ENCODE results near the gene FBXO27.
"Not testable (repeated sequence)": the region's sequence is repeated elsewhere in the genome, so short reads cannot be mapped to it uniquely, and the experiment has no call there.

FBXO27 gene

GRCh38 chr19:38987745-38988144 is 44.6 kb downstream of the FBXO27 start:
- DNase-seq (ENCODE audit: low read depth): not testable (repeated sequence)

DNA sequence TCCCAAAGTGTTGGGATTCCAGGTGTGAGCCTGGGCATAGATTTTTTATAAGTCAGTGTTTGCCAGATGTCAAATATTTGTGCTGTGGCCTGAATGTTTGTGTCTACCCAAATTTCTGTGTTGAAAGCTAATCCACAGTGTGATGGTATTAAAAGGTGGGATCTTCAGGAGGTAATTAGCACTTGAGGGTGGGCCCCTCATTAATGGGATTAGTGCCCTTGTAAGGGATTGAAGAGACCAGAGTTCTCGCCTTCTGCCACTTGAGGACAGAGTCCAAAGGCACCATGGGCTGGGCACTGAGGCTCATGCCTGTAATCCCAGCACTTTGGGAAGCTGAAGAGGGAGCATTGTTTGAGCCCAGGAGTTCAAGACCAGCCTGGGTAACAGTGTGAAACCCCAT is 47.1 kb downstream of the FBXO27 start:
- DNase-seq (ENCODE audit: low read depth): no peak

- no peak for DNase-seq (ENCODE audit: low read depth)
These were observed 51.6 kb downstream of the FBXO27 start for GRCh38 chr19:38980583-38981374.

DNA sequence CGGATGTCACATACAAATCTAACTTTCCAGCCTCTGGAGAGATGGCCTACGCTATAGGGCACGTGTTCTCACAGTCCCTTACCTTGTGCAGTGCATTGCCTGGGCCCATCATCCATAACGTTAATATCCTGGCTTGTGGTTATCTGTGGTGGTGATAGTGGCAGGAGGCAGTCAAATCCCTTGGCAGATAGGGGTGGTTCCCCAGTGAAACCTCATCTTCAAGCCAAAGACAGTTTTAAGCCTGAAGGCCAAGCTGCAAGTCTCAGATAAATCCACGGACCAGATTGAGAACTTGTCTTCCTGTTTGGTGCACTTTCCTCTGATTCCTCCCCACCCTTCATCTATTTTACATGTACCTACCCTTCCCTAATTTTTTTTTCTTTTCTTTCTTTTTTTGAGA is 52.5 kb downstream of the FBXO27 start:
- DNase-seq (ENCODE audit: low read depth): no peak

- DNase-seq (ENCODE audit: low read depth): no peak
These were observed 54.0 kb downstream of the FBXO27 start for GRCh38 chr19:38978326-38978689.

DNA sequence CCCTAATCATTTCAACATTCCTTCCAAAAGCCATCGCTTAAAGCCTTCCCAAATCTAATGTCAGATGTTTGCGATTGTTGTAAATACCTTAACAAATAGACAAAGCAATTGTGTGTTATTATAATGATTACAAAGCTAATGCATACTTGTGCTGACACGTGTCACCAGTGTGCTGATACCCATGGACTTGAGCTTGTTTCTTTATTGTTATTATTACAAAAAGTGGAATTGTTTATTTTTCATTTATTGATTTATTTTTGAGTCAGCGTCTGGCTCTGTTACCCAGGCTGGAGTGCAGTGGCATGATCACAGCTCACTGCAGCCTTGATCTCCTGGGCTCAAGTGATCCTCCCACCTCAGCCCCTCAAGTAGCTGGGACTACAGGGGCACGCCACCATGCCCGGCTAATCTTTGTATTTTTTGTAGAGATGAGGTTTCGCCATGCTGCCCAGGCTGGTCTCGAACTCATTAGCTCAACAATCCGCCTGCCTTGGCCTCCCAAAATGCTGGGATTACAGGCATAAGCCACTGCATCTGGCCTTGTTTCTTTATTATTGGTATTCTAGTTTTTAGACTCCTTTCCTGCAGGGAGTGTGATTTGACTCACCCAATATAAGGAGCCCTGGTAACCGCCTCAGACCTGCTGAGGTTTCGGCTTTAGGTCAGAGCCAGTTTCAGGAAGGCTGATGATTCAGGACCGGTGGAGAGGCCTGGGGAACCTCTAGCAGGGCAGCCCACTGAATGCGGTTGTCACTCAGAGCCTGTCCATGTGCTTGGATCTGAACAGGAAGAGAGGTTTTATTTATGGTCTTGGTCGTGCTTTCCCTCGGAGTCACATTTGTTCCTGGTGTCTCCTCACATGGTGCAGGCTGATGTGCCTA is 54.7 kb downstream of the FBXO27 start:
- no peak for DNase-seq (ENCODE audit: low read depth)

- no peak for DNase-seq (ENCODE audit: low read depth)
These were observed 56.5 kb downstream of the FBXO27 start for GRCh38 chr19:38975861-38976271.

- no peak for DNase-seq (ENCODE audit: low read depth)
These were observed 57.0 kb downstream of the FBXO27 start, which contains the start of gene FBXO17 for GRCh38 chr19:38975214-38975860. FBXO17 (minus strand) TSS chr19:38975742; CDS start chr19:38950319, 25,423 bp downstream.

DNA sequence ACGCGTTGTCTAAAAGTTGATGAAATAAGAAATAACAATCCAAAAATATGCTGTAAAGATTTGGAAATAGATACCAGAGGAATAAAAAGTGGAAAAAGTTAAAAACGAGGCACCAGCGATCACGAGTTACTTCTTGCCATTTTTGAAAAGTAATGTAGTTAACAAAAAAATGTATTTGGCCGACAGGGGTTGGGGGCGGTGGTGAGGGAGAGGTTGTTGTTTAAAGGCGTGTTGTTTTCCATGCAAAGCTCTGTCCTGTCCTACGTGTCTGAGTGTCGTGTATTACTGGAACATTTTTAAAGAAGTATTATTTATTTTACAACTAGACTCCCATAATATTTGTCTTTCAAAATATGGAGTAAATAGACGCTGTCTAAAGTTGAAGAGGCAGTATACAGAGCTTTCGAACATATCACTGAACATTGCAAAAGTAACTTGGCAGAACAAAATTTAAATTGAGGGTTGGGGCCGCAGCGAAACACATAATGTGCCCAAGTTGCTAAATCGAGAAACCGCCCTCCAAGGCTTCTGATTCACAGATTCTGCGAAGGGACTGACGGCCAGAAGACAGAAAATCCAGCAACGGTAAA is 57.6 kb downstream of the FBXO27 start:
- no peak for DNase-seq (ENCODE audit: low read depth)
